Muscle of leg (tissue), 11 donors: Measurements from ENCODE around the gene BBIP1. TPM values are rescaled to one million over a fixed set of nuclear protein-coding genes. Genes with fewer than 3 reads are reported as not detected.
"Not testable (repeated sequence)": the region's sequence is repeated elsewhere in the genome, so short reads cannot be mapped to it uniquely, and the experiment has no call there.

ENCODE experiments used
- DNase-seq: peaks from one replicate; pipeline ENCODE4 v3.0.0; 2013
- H3K27ac ChIP-seq: one replicate; pipeline ENCODE4 v1.5.1; 2013; ENCODE audit warnings: mild to moderate bottlenecking, low read length, control low read depth
- H3K27me3 ChIP-seq: one replicate; pipeline ENCODE4 v1.6.1; 2013; ENCODE audit warnings: low read length; ENCODE audit not compliant: control insufficient read depth, insufficient read depth
- H3K36me3 ChIP-seq: one replicate; pipeline ENCODE4 v1.6.1; 2013; ENCODE audit warnings: low read length; ENCODE audit not compliant: control insufficient read depth, insufficient read depth
- H3K4me1 ChIP-seq: one replicate; pipeline ENCODE4 v1.6.1; 2013; ENCODE audit warnings: low read length; ENCODE audit not compliant: control insufficient read depth, insufficient read depth
- H3K4me3 ChIP-seq: one replicate; pipeline ENCODE4 v1.5.1; 2013; ENCODE audit warnings: low read length, control low read depth
- H3K9me3 ChIP-seq: replicated peaks from 2 replicates; pipeline ENCODE4 v1.6.1; 2013; ENCODE audit warnings: low read depth, low read length; ENCODE audit not compliant: control insufficient read depth
- WGBS: methylation state at CpG from one replicate; pipeline ENCODE4 v1.1.5; 2013; ENCODE audit warnings: missing lambda C conversion rate; ENCODE audit not compliant: insufficient coverage; 5-methylcytosine and 5-hydroxymethylcytosine counted together
- polyA plus RNA-seq, 8 donors: library from polyadenylated mRNA; unstranded; fragments of 120-200 nt; gene quantifications; one replicate each; pipeline versions ENCODE4 v1.2.1 to v1.2.3, GENCODE V29; 2013; ENCODE audit warnings: inconsistent platforms in 1 of 8, low replicate concordance in 1 of 8; ENCODE audit not compliant: insufficient read length in 8 of 8, insufficient read depth in 1 of 8
- total RNA-seq: library from RNA; stranded (reverse); fragments of 120-200 nt; gene quantifications from one replicate; pipeline ENCODE4 v1.2.4, GENCODE V29; 2013

The BBIP1 gene
- total and polyA plus RNA-seq, 9 donors, result 22.5 to 29.9 (median 27.4) TPM

GRCh38 chr10:110931769-110932381 lies 12.9 kb upstream of the BBIP1 start:
- Histone ChIP-seq H3K4me1 (no peaks in the 10 kb centered on the region), H3K36me3 (no peaks in the 10 kb centered on the region), H3K27ac (no peak overlapping the region), H3K27me3 (no peaks in the 10 kb centered on the region), H3K4me3 (no peak overlapping the region), H3K9me3 (no peaks in the 10 kb centered on the region)
- DNase-seq, result no peak
- WGBS, result 50% methylated on average over 1 of the region's 1 CpG

- WGBS, result no CpG with 5 or more reads among the region's 2 CpGs
- no peaks in the 10 kb centered on the region for H3K4me1 ChIP-seq
Observed at GRCh38 chr10:110927461-110927860, 8.5 kb upstream of the BBIP1 start.

GRCh38 chr10:110923856-110924493 lies 5.0 kb upstream of the BBIP1 start:
- Histone ChIP-seq H3K36me3 (no peaks in the 10 kb centered on the region), H3K27ac (no peak overlapping the region), H3K9me3 (no peaks in the 10 kb centered on the region), H3K4me3 (no peak overlapping the region), H3K27me3 (no peaks in the 10 kb centered on the region), H3K4me1 (no peaks in the 10 kb centered on the region)
- 60% methylated on average over 1 of the region's 2 CpGs for WGBS
- no peak for DNase-seq

More at GRCh38 chr10:110927461-110927860, 8.5 kb upstream of the BBIP1 start:
- H3K27me3 ChIP-seq, result no peaks in the 10 kb centered on the region
- DNase-seq, result no peak
- no peak overlapping the region for H3K27ac ChIP-seq
- H3K36me3 ChIP-seq, result no peaks in the 10 kb centered on the region
- no peaks in the 10 kb centered on the region for H3K9me3 ChIP-seq
- no peak overlapping the region for H3K4me3 ChIP-seq

- Histone ChIP-seq H3K27me3 (no peaks in the 10 kb centered on the region), H3K4me3 (peak overlapping the region; percentile 78), H3K27ac (peak overlapping the region; percentile 97), H3K9me3 (no peaks in the 10 kb centered on the region), H3K36me3 (no peaks in the 10 kb centered on the region), H3K4me1 (no peaks in the 10 kb centered on the region)
- 0% methylated on average over 19 of the region's 44 CpGs for WGBS
- DNase-seq, result peak; percentile 67
Observed at GRCh38 chr10:110919971-110920881, 1.2 kb upstream of the BBIP1 start.

GRCh38 chr10:110919349-110919931 lies 460 bp upstream of the BBIP1 start, which contains the start of gene SHOC2:
Gene SHOC2, plus strand, starts transcription at chr10:110919604. Its CDS starts 44,755 bp downstream, at chr10:110964359.
- Histone ChIP-seq H3K27me3 (no peaks in the 10 kb centered on the region), H3K27ac (peak within 1 kb of the TSS; percentile 100), H3K4me3 (peak within 1 kb of the TSS; percentile 80), H3K9me3 (no peaks in the 10 kb centered on the region), H3K4me1 (no peaks in the 10 kb centered on the region), H3K36me3 (no peaks in the 10 kb centered on the region)
- no peak for DNase-seq
- under 1% methylated on average over 41 of the region's 61 CpGs for WGBS

GRCh38 chr10:110918269-110918642 lies 724 bp downstream of the BBIP1 start:
- Histone ChIP-seq H3K4me1 (no peaks in the 10 kb centered on the region), H3K4me3 (peak overlapping the region; percentile 80), H3K27ac (peak overlapping the region; percentile 100), H3K27me3 (no peaks in the 10 kb centered on the region), H3K9me3 (no peaks in the 10 kb centered on the region), H3K36me3 (no peaks in the 10 kb centered on the region)
- under 1% methylated on average over 8 of the region's 15 CpGs for WGBS
- DNase-seq, result peak; percentile 98

GRCh38 chr10:110916554-110917346 lies 2.2 kb downstream of the BBIP1 start:
- Histone ChIP-seq H3K4me1 (no peaks in the 10 kb centered on the region), H3K4me3 (no peak overlapping the region), H3K27ac (no peak overlapping the region), H3K36me3 (no peaks in the 10 kb centered on the region), H3K27me3 (no peaks in the 10 kb centered on the region), H3K9me3 (no peaks in the 10 kb centered on the region)
- WGBS, result no CpG with 5 or more reads among the region's 3 CpGs
- DNase-seq, result no peak

- not testable (repeated sequence) for DNase-seq, H3K27me3 ChIP-seq, H3K27ac ChIP-seq, H3K36me3 ChIP-seq, H3K4me3 ChIP-seq, H3K9me3 ChIP-seq, H3K4me1 ChIP-seq
- 100% methylated on average over 2 of the region's 4 CpGs for WGBS
Observed at GRCh38 chr10:110915600-110915999, 3.4 kb downstream of the BBIP1 start.

- WGBS, result 96% methylated on average over 5 of the region's 6 CpGs
- H3K4me3 ChIP-seq, result no peak overlapping the region
- no peaks in the 10 kb centered on the region for H3K4me1 ChIP-seq
- H3K27me3 ChIP-seq, result no peaks in the 10 kb centered on the region
- H3K9me3 ChIP-seq, result no peaks in the 10 kb centered on the region
- DNase-seq, result no peak
- H3K36me3 ChIP-seq, result no peaks in the 10 kb centered on the region
- H3K27ac ChIP-seq, result no peak overlapping the region
Observed at GRCh38 chr10:110915035-110915434, 3.9 kb downstream of the BBIP1 start.
